ENCODE results near the gene SH3BP5L.

GRCh38 chr1:248855580-248855979 lies 29.9 kb upstream of the SH3BP5L start:
- TF ChIP-seq CTCF (IDR thresholded peaks at IDR 0.05; ENCODE audit: poor library complexity) (no peak), EZH2 (IDR thresholded peaks at IDR 0.05; ENCODE audit: borderline replicate concordance) (no peak), EZH2phosphoT487 (IDR thresholded peaks at IDR 0.05; ENCODE audit: low read depth, severe bottlenecking, unreplicated experiment) (no peak)
